ENCODE results near the gene TCERG1L.

Gene TCERG1L

GRCh38 chr10:131315344-131315743 lies 3.8 kb upstream of the TCERG1L start:
- DNase-seq (ENCODE audit: low read depth in 2 of 2): no peak

DNA sequence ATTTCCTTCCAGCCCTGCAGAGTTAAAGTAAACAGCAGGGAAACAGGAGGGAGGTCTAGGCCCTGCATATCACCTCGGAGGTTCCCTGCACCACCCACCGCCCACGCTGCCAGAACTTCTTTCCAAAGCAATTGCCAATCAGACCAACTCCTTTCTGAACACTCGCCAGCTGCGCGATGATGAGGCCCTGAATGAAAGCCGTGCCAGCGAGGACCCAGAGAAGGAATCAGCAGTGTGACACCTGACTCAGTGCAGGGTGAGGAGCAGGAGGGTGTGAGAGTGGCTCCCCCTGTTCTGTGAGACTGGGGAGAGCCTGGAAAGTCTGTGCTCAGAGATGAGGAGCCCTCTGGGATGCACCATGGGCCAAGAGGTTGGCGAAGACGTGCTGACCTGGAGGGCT lies 3.3 kb upstream of the TCERG1L start:
- no peak for DNase-seq (ENCODE audit: low read depth in 2 of 2)

- no peak for DNase-seq (ENCODE audit: low read depth in 2 of 2)
Observed at GRCh38 chr10:131314148-131314547, 2.6 kb upstream of the TCERG1L start.

- DNase-seq (ENCODE audit: low read depth in 2 of 2): no peak
Observed at GRCh38 chr10:131313377-131313776, 1.9 kb upstream of the TCERG1L start.

- DNase-seq (ENCODE audit: low read depth in 2 of 2): no peak
Observed at GRCh38 chr10:131312478-131312836, 936 bp upstream of the TCERG1L start.

DNA sequence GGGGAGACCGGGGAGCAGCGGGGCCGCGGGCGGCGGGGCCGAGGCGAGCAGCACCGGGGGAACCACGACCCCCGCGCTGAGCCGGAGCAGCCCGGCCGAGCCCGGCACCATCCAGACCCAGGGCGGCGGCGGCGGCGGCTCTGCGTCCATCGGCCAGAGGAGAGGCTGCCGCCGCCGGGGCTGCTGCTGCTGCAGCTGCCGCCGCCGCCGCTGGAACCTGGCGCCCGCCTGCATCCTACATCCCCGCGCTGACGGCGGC lies 190 bp downstream of the TCERG1L start:
- DNase-seq (ENCODE audit: low read depth in 2 of 2): no peak

DNA sequence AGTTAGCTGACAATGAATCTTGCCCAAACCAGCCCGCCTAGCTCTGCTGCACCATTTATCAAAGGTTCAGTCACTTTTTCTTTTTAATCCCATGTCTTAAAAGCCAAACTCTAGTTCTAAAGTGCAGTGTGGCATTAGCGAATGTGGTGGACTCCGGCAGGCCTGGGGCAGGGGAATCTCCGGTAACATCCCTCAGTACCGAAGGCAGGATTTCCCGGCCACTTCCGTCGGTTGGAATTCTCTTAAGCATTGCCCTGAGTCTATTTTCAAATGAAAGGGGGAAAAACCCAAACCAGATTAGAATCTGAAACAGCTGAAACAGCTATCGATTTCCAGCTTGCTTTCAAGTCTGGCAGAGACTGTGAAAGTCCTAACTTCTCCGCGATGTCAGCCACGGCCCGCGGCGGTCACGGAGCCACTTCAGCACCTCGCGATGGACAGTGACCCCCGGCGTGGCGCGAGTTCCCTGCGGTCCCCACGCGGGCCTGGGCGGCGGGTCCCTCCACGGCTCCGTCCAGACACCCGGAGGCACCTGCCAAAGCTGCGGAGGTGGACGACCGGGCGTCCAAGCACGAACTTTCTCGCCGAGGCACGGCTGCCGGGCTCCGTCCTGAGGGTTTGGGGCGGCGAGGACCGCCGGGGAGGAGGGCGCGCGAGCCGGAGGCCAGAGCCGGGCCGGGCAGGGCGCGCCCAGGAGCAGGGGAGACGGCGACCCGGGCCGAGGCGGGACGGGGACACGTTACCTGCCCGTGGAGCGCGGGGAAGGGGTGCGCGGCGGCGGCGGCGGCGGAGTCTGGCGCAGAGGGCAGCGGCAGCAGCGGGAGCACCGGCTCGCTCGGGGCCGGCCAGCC lies 745 bp downstream of the TCERG1L start:
- no peak for DNase-seq (ENCODE audit: low read depth in 2 of 2)

- DNase-seq (ENCODE audit: low read depth in 2 of 2): no peak
Observed at GRCh38 chr10:131310142-131310541, 1.4 kb downstream of the TCERG1L start.

- no peak for DNase-seq (ENCODE audit: low read depth in 2 of 2)
Observed at GRCh38 chr10:131300508-131300907, 11.0 kb downstream of the TCERG1L start.

- no peak for DNase-seq (ENCODE audit: low read depth in 2 of 2)
Observed at GRCh38 chr10:131290781-131291180, 20.7 kb downstream of the TCERG1L start.

DNA sequence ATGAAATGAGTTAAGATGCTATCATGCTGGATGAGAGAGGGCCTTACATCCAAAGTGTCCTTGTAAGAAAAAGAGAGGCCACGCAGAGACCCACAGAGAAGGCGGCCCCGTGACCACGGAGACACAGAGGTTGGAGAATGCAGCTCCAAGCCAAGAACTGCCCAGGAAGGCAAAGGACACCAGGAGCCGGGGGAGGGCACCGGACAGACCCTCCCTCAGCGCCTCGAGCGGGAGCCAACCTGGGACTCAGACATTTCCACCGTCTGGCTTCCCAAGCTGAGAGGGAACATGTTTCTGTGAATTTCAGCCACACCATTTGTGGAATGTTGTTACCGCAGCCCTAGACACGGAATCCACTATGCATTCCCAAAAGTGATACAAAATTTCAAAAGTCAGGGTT lies 22.9 kb downstream of the TCERG1L start:
- no peak for DNase-seq (ENCODE audit: low read depth in 2 of 2)

DNA sequence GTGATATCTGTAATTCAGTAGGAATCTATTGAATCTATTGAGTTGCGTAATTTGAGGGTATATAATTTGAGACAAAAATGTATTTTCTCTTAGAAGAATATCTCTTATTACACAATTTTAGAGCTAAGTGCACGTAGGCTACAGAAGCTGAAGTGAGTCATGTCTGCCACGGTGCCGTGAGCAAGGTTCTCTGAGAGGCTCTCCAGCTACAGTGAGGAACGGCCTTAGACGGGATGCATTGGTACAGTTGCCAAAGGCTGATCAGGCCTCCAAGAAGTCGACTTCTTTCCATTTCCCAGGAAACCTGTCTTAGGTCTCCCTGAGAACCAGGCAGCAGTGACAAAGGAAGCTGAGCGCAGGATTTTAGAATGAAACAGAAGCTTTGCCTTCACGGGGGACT lies 28.6 kb downstream of the TCERG1L start:
- DNase-seq (ENCODE audit: low read depth in 2 of 2): no peak

- DNase-seq (ENCODE audit: low read depth in 2 of 2): no peak
Observed at GRCh38 chr10:131280101-131280500, 31.4 kb downstream of the TCERG1L start.

- DNase-seq (ENCODE audit: low read depth in 2 of 2): no peak
Observed at GRCh38 chr10:131279516-131279915, 32.0 kb downstream of the TCERG1L start.

DNA sequence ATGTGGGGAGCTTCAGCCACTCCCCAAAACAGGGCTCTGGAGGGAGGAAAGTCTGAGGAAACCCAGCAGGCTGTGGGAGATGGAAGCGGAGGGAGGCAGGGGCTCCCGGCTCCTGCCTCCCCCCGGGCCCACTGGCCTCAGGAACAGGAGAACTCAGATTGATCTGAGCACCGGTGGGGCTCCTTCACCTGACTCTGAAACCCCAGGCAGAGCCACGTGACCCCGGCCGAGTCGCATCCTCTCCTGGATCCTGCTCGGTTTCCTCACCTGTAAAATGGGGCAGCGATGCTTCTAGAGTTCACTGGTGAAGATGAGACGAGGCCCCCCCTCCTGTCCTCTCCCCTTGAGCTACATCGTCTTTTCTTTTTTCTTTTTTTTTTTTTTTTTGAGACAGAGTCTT lies 33.6 kb downstream of the TCERG1L start:
- DNase-seq (ENCODE audit: low read depth in 2 of 2): no peak

- DNase-seq (ENCODE audit: low read depth in 2 of 2): no peak
Observed at GRCh38 chr10:131277278-131277677, 34.2 kb downstream of the TCERG1L start.

DNA sequence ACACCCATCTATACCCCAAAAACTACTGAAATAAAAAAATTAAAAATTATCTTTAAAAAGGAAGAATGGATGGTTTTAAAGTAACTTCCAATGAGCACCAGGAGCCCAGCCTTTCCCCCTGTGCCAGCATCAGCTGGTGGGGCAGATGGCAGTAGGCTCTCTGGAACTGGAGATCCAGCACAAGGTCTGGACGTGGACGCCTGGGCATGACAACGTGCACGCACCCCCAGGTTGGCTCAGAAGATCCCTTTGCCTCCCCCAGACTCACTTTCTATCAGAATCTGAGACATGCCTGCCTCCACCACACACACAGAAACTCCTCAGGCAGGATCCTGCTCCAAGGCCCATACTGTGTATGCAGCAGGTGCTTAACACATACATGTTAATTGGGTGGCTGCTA lies 35.8 kb downstream of the TCERG1L start:
- DNase-seq (ENCODE audit: low read depth in 2 of 2): no peak

GRCh38 chr10:131274883-131275282 lies 36.6 kb downstream of the TCERG1L start:
- no peak for DNase-seq (ENCODE audit: low read depth in 2 of 2)

DNA sequence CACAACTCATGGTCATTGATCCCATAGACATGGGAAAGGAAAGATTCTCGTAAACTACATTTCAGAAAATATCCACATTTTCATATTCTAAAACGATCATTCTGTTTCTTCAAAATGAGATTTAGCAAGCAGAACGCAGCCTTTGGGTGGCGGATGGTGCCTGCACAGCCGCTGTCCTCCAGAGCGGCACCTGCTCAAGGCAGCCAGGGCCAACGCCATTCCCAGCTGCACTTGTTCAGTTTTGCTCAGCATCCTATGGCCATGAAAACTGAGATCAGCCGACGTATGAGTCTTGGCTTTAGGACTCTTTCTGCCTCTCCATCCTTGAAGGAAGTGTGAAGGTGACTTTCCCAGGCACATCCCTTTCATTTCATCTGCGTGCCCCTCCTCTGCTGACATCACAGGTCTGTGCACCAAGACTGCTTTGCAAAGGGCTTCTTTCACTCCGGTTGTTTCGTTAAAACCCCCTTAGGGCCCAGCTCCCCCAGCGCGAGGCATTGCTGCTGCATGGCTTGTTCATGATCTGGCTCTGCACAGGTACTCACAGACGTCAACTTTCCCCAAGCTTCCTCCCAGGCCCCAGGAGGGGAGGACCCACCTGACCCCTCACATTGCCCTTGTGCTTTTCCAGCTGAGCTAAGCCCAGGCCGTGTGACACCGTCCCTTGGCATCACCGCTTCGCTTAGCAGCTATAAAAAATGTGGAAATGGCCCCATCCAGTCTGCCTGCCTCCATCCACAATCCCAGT lies 37.2 kb downstream of the TCERG1L start:
- no peak for DNase-seq (ENCODE audit: low read depth in 2 of 2)

DNA sequence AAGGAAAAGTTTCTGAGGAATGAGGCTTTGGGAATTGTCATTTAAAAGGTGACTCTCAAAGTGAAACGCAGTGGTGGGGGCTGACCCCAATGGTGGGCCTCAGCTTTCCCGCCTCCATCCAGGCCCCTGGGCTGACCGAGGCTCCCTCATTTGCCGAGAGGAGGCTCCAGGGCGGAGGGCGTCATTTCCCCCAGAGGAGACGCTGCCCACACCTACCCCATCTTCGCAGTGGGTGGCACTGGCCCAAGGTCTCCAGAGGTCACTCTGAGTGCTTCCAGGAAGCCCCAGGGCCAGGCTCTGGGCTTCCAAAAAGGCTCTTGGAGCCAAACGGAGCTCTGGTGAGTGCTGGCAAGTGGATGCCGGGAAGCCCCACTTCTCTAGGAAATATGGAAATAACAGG lies 38.0 kb downstream of the TCERG1L start:
- no peak for DNase-seq (ENCODE audit: low read depth in 2 of 2)

- DNase-seq (ENCODE audit: low read depth in 2 of 2): no peak
Observed at GRCh38 chr10:131272897-131273451, 38.5 kb downstream of the TCERG1L start.

DNA sequence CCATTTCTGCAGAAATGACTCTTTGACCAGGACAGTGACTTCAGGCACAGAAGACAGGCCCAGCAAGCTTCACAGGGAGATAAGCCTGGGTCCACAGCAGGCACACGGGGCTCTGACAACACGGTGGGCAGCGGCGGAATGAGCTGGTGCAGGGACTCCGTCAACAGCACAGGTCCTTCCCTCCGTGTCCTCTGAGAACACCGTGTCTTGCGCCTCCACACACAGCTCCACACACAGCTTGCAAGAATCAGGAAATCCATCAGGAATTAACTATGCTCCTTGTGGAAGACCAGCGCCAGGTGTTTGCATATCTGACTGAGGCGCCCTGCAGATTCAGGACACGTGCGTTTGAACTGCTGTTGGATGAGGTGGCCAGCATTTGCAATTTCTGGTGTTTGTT lies 39.6 kb downstream of the TCERG1L start:
- no peak for DNase-seq (ENCODE audit: low read depth in 2 of 2)

GRCh38 chr10:131271195-131271880 lies 40.2 kb downstream of the TCERG1L start:
- no peak for DNase-seq (ENCODE audit: low read depth in 2 of 2)

Data from stimulated activated CD4-positive, alpha-beta T cell treated with anti-CD3 and anti-CD28 coated beads, Interleukin-15, amount 100 ng/mL, for 48 hours (primary cell).